Measurements from ENCODE around the gene HTR2A.

DNA sequence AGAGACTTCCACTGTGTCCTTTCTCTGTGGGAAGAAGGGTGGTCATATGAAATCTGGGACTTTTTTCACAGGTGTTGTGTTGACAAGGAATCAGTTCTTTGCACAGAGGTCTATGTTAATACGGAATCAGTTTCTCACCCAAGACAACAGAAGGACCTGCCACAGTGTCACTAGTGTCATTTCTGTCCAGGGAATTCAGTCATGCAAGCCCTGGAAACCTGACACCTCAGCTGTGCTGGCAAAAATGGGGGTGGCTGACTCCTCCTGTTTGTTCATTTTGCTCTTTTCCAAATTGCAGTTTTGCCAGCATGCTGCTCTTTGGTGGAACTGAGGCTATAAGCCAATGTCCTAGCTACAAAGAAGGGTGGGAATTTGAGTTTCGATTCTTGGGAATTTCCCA is 50.1 kb downstream of the HTR2A start:
- TF ChIP-seq CTCF (IDR thresholded peaks at IDR 0.05; ENCODE audit: low read length): no peak
- no peak for TF ChIP-seq EZH2phosphoT487 (IDR thresholded peaks at IDR 0.05; ENCODE audit: low read length)
- no peak for TF ChIP-seq EZH2 (optimal IDR thresholded peaks at IDR 0.05; ENCODE audit: low read depth, low read length)

Measured in MM.1S (cell line).